H4 (cell line): Measurements from ENCODE around the gene SCN8A. TPM values are rescaled to one million over a fixed set of nuclear protein-coding genes. Genes with fewer than 3 reads are reported as not detected.

Experiments used
- DNase-seq: peaks from one replicate; pipeline ENCODE4 v3.0.0-alpha.2; 2015; ENCODE audit warnings: low spot score
- total RNA-seq: library from RNA; depleted of rRNA; stranded (reverse); fragments of >200 nt; shearing (Covaris generic); gene quantifications from 2 replicates; pipeline ENCODE4 v1.2.3, GENCODE V29; 2014

The SCN8A gene
- total RNA-seq, 1 experiment from 2014 or later = 0.43 TPM

GRCh38 chr12:51832354-51833107 is 241.5 kb downstream of the SCN8A start:
- no peak for DNase-seq

- no peak for DNase-seq
These were observed 242.6 kb downstream of the SCN8A start for GRCh38 chr12:51833448-51834227.

- DNase-seq = no peak
These were observed 243.4 kb downstream of the SCN8A start for GRCh38 chr12:51834411-51834810.

GRCh38 chr12:51836041-51836826 is 245.2 kb downstream of the SCN8A start:
- DNase-seq = no peak

- DNase-seq = no peak
These were observed 245.8 kb downstream of the SCN8A start for GRCh38 chr12:51836827-51837173.

- DNase-seq = no peak
These were observed 246.3 kb downstream of the SCN8A start for GRCh38 chr12:51837286-51837685.

GRCh38 chr12:51838036-51838435 is 247.0 kb downstream of the SCN8A start:
- DNase-seq = no peak

- no peak for DNase-seq
These were observed 247.7 kb downstream of the SCN8A start for GRCh38 chr12:51838762-51839161.

- no peak for DNase-seq
These were observed 248.4 kb downstream of the SCN8A start for GRCh38 chr12:51839310-51839947.

- DNase-seq = no peak
These were observed 249.9 kb downstream of the SCN8A start for GRCh38 chr12:51840966-51841365.

GRCh38 chr12:51841727-51842126 is 250.7 kb downstream of the SCN8A start:
- DNase-seq = no peak

GRCh38 chr12:51844854-51845253 is 253.8 kb downstream of the SCN8A start:
- DNase-seq = no peak

GRCh38 chr12:51845482-51845881 is 254.4 kb downstream of the SCN8A start:
- no peak for DNase-seq

- no peak for DNase-seq
These were observed 255.2 kb downstream of the SCN8A start for GRCh38 chr12:51846271-51846691.

GRCh38 chr12:51846911-51847642 is 256.0 kb downstream of the SCN8A start:
- DNase-seq = no peak

GRCh38 chr12:51847643-51848325 is 256.8 kb downstream of the SCN8A start:
- no peak for DNase-seq

- no peak for DNase-seq
These were observed 257.3 kb downstream of the SCN8A start, which contains the start of gene FIGNL2 for GRCh38 chr12:51848326-51848727. FIGNL2 (minus strand) TSS chr12:51848718; CDS start chr12:51822413, 26,305 bp downstream.

GRCh38 chr12:51848841-51849735 is 258.1 kb downstream of the SCN8A start:
- DNase-seq = no peak
